ENCODE results near the gene ATP4B. TPM values are rescaled to one million over a fixed set of nuclear protein-coding genes. Genes with fewer than 3 reads are reported as not detected.

Gene ATP4B
- polyA plus RNA-seq, 1 of the 3 experiments (the other 2 are of a cell fraction) = not detected

DNA sequence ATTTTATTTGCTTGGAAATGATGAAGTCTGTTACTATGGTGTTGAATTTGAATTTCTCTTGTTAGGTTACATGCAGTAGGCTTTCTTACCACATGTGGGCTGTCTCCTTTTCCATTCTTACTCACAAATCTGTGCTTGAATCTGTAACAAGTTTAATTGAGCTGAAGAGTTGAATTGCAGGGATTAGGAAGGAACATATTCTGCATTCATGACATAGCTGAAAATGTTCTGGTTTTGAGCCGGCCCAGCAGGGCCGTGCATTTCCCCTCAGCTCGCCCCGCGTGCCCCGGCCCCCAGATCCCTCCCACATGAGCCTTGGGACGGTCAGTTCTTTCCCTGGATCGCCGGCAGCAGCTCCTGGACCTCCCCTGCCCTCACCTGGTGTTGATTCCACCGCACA lies 45.4 kb downstream of the ATP4B start:
- Histone ChIP-seq H3K4me3 (ENCODE audit: low read depth in 2 of 2, low read length in 1 of 2) (no peak overlapping the region), H3K27ac (ENCODE audit: low read depth in 2 of 2, low read length in 1 of 2) (no peak overlapping the region), H3K36me3 (replicated peaks in 1 of 2; ENCODE audit: control insufficient read depth in 1 of 2, insufficient read depth in 2 of 2, low read length in 1 of 2) (peaks cover 6 to 15% of the 10 kb centered on the region in 2 experiments), H3K9ac (no peak overlapping the region), H3K4me2 (no peak overlapping the region), H4K20me1 (ENCODE audit: insufficient read depth) (peaks cover 74% of the 10 kb centered on the region), H3F3A (replicated peaks; ENCODE audit: insufficient read depth) (no peaks in the 10 kb centered on the region), H3K9me3 (no peaks in the 10 kb centered on the region), H3K4me1 (ENCODE audit: control insufficient read depth in 1 of 2, insufficient read depth in 2 of 2, low read depth in 1 of 2, low read length in 1 of 2) (peaks cover 0 to 3% of the 10 kb centered on the region in 2 experiments; a peak in 1 of 4 replicates), H3K79me2 (ENCODE audit: insufficient read depth) (peaks cover 91% of the 10 kb centered on the region), H3K9me2 (no peaks in the 10 kb centered on the region), H2AFZ (ENCODE audit: low read depth) (no peak overlapping the region), H3K27me3 (ENCODE audit: insufficient read depth) (no peaks in the 10 kb centered on the region)
- WGBS (ENCODE audit: low lambda C conversion rate) = 97% methylated on average over 10 of the region's 10 CpGs
- ChIA-PET CTCF (interaction anchor here (2.0 kb wide), 1 partner anchor 9 kb away, joined by 6 read pairs; no protein-coding TSS in a partner anchor), POLR2A (no interaction called here)
- no peak for DNase-seq
- TF ChIP-seq MEF2A (IDR thresholded peaks at IDR 0.05; ENCODE audit: borderline replicate concordance, low read depth) = no peak
- no peak for TF ChIP-seq YY1 (IDR thresholded peaks at IDR 0.05; ENCODE audit: low read depth)
- TF ChIP-seq TAF1 (IDR thresholded peaks at IDR 0.05; ENCODE audit: borderline replicate concordance, low read depth, low read length) = no peak
- TF ChIP-seq, protein P1, sequence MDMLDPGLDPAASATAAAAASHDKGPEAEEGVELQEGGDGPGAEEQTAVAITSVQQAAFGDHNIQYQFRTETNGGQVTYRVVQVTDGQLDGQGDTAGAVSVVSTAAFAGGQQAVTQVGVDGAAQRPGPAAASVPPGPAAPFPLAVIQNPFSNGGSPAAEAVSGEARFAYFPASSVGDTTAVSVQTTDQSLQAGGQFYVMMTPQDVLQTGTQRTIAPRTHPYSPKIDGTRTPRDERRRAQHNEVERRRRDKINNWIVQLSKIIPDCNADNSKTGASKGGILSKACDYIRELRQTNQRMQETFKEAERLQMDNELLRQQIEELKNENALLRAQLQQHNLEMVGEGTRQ (IDR thresholded peaks at IDR 0.05; ENCODE audit: borderline replicate concordance, low read depth, low read length) = no peak
- no peak for TF ChIP-seq JUND (IDR thresholded peaks at IDR 0.05)
- no peak for TF ChIP-seq REST (IDR thresholded peaks at IDR 0.05; ENCODE audit: low read depth, low read length)
- no peak for TF ChIP-seq EZH2phosphoT487 (IDR thresholded peaks at IDR 0.05; ENCODE audit: borderline replicate concordance, low read depth)
- TF ChIP-seq EP300 (IDR thresholded peaks at IDR 0.05; ENCODE audit: borderline replicate concordance in 1 of 2, low read depth in 1 of 2, low read length in 1 of 2) = no peak
- no peak for TF ChIP-seq FOXJ3 (CRISPR knock-in tag; IDR thresholded peaks at IDR 0.05)
- no peak for TF ChIP-seq ELF1 (IDR thresholded peaks at IDR 0.05)
- TF ChIP-seq, protein P2, sequence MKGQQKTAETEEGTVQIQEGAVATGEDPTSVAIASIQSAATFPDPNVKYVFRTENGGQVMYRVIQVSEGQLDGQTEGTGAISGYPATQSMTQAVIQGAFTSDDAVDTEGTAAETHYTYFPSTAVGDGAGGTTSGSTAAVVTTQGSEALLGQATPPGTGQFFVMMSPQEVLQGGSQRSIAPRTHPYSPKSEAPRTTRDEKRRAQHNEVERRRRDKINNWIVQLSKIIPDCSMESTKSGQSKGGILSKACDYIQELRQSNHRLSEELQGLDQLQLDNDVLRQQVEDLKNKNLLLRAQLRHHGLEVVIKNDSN (IDR thresholded peaks at IDR 0.05; ENCODE audit: borderline replicate concordance, low read depth) = no peak
- no peak for TF ChIP-seq GATA2 (CRISPR knock-in tag; IDR thresholded peaks at IDR 0.05)
- TF ChIP-seq, protein P3, sequence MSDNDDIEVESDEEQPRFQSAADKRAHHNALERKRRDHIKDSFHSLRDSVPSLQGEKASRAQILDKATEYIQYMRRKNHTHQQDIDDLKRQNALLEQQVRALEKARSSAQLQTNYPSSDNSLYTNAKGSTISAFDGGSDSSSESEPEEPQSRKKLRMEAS (IDR thresholded peaks at IDR 0.05; ENCODE audit: low read depth) = no peak
- TF ChIP-seq GABPA (IDR thresholded peaks at IDR 0.05; ENCODE audit: low read depth) = no peak
- no peak for TF ChIP-seq RCOR1 (IDR thresholded peaks at IDR 0.05; ENCODE audit: low read length)
- no peak for TF ChIP-seq MXI1 (IDR thresholded peaks at IDR 0.05; ENCODE audit: low read depth, low read length)
- TF ChIP-seq NRF1 (IDR thresholded peaks at IDR 0.05; ENCODE audit: low read depth, low read length) = no peak
